ENCODE measurements around the gene PACS1. TPM values are rescaled to one million over a fixed set of nuclear protein-coding genes. Genes with fewer than 3 reads are reported as not detected.
A peak's percentile ranks its signal among the peaks of the same experiment; 100 is the strongest.

Gene PACS1
- polyA plus RNA-seq, 3 donors: 8.1 to 36.8 (median 12.4) TPM

DNA sequence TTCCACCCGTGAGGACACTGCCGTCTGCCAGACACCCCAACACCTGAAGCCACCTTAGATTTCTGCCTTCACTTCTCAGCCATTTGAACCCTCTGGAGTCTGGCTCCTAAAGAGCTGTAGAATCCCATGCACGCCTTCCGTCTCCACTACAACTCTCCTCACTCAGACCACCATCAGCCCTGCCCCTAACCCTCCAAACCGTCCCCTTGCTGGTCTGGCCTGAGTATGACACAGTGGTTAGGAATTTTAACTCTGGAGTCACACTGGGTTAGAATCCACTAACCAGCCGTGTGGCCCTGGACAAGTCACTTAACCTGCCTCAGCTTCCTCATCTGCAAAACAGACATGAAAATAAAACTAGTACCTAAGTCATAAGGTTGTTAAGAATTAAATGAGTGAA, 210.9 kb downstream of the PACS1 start:
- Histone ChIP-seq H3K4me2 (replicated peaks; ENCODE audit: extremely low read depth, low read length, poor library complexity, severe bottlenecking) (no peak overlapping the region), H3K27ac (ENCODE audit: low read depth in 1 of 2, low read length in 2 of 2) (no peak overlapping the region), H4K20me1 (ENCODE audit: insufficient read depth, low read length) (peaks cover 55% of the 10 kb centered on the region), H3K79me2 (ENCODE audit: insufficient read depth, low read length) (no peaks in the 10 kb centered on the region), H3K27me3 (ENCODE audit: control insufficient read depth in 2 of 2, insufficient read depth in 2 of 2, low read length in 2 of 2) (peaks cover 3 to 23% of the 10 kb centered on the region in 2 donors), H3K36me3 (replicated peaks in 1 of 2; ENCODE audit: control insufficient read depth in 1 of 2, insufficient read depth in 2 of 2, low read length in 2 of 2) (peaks cover 8 to 20% of the 10 kb centered on the region in 2 donors), H3K9me3 (replicated peaks in 1 of 2; ENCODE audit: control insufficient read depth in 1 of 2, insufficient read depth in 1 of 2, low read length in 2 of 2) (no peaks in the 10 kb centered on the region), H3K4me3 (replicated peaks in 1 of 3; ENCODE audit: low read depth in 2 of 3, low read length in 3 of 3) (no peak overlapping the region), H2AFZ (ENCODE audit: insufficient read depth, low read depth, low read length, poor library complexity, severe bottlenecking) (no peak overlapping the region), H3K4me1 (ENCODE audit: control insufficient read depth in 1 of 2, insufficient read depth in 2 of 2, low read length in 2 of 2) (peaks cover 8 to 23% of the 10 kb centered on the region in 2 donors), H3K9ac (ENCODE audit: insufficient read depth, low read length, poor library complexity, severe bottlenecking) (no peak overlapping the region)
- TF ChIP-seq, protein P1, sequence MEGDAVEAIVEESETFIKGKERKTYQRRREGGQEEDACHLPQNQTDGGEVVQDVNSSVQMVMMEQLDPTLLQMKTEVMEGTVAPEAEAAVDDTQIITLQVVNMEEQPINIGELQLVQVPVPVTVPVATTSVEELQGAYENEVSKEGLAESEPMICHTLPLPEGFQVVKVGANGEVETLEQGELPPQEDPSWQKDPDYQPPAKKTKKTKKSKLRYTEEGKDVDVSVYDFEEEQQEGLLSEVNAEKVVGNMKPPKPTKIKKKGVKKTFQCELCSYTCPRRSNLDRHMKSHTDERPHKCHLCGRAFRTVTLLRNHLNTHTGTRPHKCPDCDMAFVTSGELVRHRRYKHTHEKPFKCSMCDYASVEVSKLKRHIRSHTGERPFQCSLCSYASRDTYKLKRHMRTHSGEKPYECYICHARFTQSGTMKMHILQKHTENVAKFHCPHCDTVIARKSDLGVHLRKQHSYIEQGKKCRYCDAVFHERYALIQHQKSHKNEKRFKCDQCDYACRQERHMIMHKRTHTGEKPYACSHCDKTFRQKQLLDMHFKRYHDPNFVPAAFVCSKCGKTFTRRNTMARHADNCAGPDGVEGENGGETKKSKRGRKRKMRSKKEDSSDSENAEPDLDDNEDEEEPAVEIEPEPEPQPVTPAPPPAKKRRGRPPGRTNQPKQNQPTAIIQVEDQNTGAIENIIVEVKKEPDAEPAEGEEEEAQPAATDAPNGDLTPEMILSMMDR (IDR thresholded peaks at IDR 0.05): no peak
- peaks cover 0 to 7% (median 2%) of the 10 kb centered on the region in 7 donors for H3K9me3 Mint-ChIP-seq
- H3K4me3 Mint-ChIP-seq: no peak overlapping the region
- intact Hi-C loops (cut with micrococcal nuclease): no loop called here
- peak overlapping the region in 4 of 7 donors; percentile 16 to 72 (median 30) for H3K27ac Mint-ChIP-seq
- peaks cover 23 to 28% of the 10 kb centered on the region in 2 donors for H3K36me3 Mint-ChIP-seq
- H3K4me1 Mint-ChIP-seq: peaks cover 23% of the 10 kb centered on the region
- 96% methylated on average over 2 of the region's 6 CpGs for WGBS (ENCODE audit: insufficient coverage)
- H3K27me3 Mint-ChIP-seq (ENCODE audit: low read depth in 3 of 3): peaks cover 23 to 35% (median 35%) of the 10 kb centered on the region in 3 donors
- no peak for DNase-seq

DNA sequence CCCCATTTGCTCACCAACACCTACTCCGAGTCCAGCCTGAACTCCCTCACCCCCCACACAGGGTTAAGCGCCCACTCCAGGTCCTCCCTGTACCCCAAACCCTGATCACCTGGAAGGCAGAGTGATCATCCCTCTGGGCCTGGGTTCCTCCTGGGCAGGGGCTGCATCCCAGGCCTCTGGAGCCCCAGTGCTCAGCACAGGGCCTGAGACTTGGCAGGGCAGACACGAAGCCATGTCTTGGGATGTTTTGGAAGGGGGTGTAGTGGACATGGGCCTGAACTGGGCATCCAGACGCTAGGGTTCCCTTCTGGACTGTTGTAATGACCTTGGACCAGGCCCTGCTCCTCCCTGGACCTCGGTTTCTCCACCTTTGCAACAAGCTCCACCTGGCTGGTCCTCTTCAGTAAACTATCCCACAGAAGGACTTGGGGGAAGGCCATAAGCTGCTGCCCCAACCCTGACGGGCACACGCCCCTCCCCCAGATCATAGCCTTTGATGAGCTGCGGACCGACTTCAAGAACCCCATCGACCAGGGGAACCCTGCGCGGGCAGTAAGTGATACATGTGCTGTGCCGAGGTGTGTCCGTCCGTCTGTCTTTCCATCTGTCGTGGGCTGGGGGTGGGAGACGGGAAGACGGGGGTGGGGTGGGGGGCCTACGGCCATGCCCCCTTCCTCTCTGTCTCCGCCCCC, 211.8 kb downstream of the PACS1 start:
- H3K4me3 ChIP-seq (replicated peaks in 1 of 3; ENCODE audit: low read depth in 2 of 3, low read length in 3 of 3): no peak overlapping the region
- peaks cover 0 to 7% (median 2%) of the 10 kb centered on the region in 7 donors for H3K9me3 Mint-ChIP-seq
- H3K4me3 Mint-ChIP-seq: peak overlapping the region in 1 of 2 donors; percentile 9
- H4K20me1 ChIP-seq (ENCODE audit: insufficient read depth, low read length): peaks cover 49% of the 10 kb centered on the region
- H3K9ac ChIP-seq (ENCODE audit: insufficient read depth, low read length, poor library complexity, severe bottlenecking): no peak overlapping the region
- H3K4me1 ChIP-seq (ENCODE audit: control insufficient read depth in 1 of 2, insufficient read depth in 2 of 2, low read length in 2 of 2): peaks cover 11 to 26% of the 10 kb centered on the region in 2 donors
- intact Hi-C loops (cut with micrococcal nuclease): loop anchor here (2.0 kb wide), 1 partner anchor 59 kb away; no protein-coding TSS in a partner anchor
- 58% methylated on average over 7 of the region's 20 CpGs for WGBS (ENCODE audit: insufficient coverage)
- H3K79me2 ChIP-seq (ENCODE audit: insufficient read depth, low read length): no peaks in the 10 kb centered on the region
- no peak overlapping the region for H3K27ac ChIP-seq (ENCODE audit: low read depth in 1 of 2, low read length in 2 of 2)
- TF ChIP-seq, protein P1 (IDR thresholded peaks at IDR 0.05): no peak
- peaks cover 13 to 21% of the 10 kb centered on the region in 2 donors for H3K36me3 Mint-ChIP-seq
- peak overlapping the region in 4 of 7 donors; percentile 31 to 72 (median 53) for H3K27ac Mint-ChIP-seq
- peaks cover 22 to 34% (median 32%) of the 10 kb centered on the region in 3 donors for H3K27me3 Mint-ChIP-seq (ENCODE audit: low read depth in 3 of 3)
- peaks cover 3 to 14% of the 10 kb centered on the region in 2 donors for H3K36me3 ChIP-seq (replicated peaks in 1 of 2; ENCODE audit: control insufficient read depth in 1 of 2, insufficient read depth in 2 of 2, low read length in 2 of 2)
- peaks cover 24% of the 10 kb centered on the region for H3K4me1 Mint-ChIP-seq
- no peaks in the 10 kb centered on the region for H3K9me3 ChIP-seq (replicated peaks in 1 of 2; ENCODE audit: control insufficient read depth in 1 of 2, insufficient read depth in 1 of 2, low read length in 2 of 2)
- no peak overlapping the region for H2AFZ ChIP-seq (ENCODE audit: insufficient read depth, low read depth, low read length, poor library complexity, severe bottlenecking)
- H3K4me2 ChIP-seq (replicated peaks; ENCODE audit: extremely low read depth, low read length, poor library complexity, severe bottlenecking): no peak overlapping the region
- no peak for DNase-seq
- peaks cover 3 to 23% of the 10 kb centered on the region in 2 donors for H3K27me3 ChIP-seq (ENCODE audit: control insufficient read depth in 2 of 2, insufficient read depth in 2 of 2, low read length in 2 of 2)
